IMR-90 (cell line): ENCODE data around the gene POFUT2. TPM values are rescaled to one million over a fixed set of nuclear protein-coding genes. Genes with fewer than 3 reads are reported as not detected.

Experiments
- ATAC-seq: fragments of 200-7000 bp; cut with Tn5 transposase; 2 replicates; pipeline ENCODE4 v1.9.1; 2020; ENCODE audit warnings: low read depth, mild to moderate bottlenecking, moderate library complexity
- BruUV-seq: library from RNA; stranded (reverse); fragments of 400-500 nt; replicated peaks from 2 replicates; lab custom pipeline; 2021; lab: Mats Ljungman, UMichigan
- CTCF ChIA-PET: fragments of 300-600 bp; formaldehyde crosslinking; extraction: SDS; loops from one replicate; lab custom pipeline; 2021; ENCODE audit warnings: antibody characterized with exemption; lab: Yijun Ruan, JAX
- POLR2A ChIA-PET: fragments of 300-600 bp; sonication (Branson Sonifier 250); formaldehyde crosslinking; loops from one replicate; lab custom pipeline; 2022; ENCODE audit warnings: antibody characterized with exemption; ENCODE audit not compliant: unreplicated experiment; lab: Charles Lee
- DNase-seq: peaks from one replicate; pipeline ENCODE4 v3.0.0; 2013
- H2AFZ ChIP-seq: replicated peaks from 2 replicates; pipeline ENCODE3; 2013; ENCODE audit warnings: low read length, mild to moderate bottlenecking; ENCODE audit not compliant: poor library complexity
- H2AK5ac ChIP-seq: 2 replicates; pipeline ENCODE4 v1.6.1; 2013; ENCODE audit warnings: low read depth, low read length, inconsistent platforms
- H2AK9ac ChIP-seq: replicated peaks from 2 replicates; pipeline ENCODE3; 2013; ENCODE audit warnings: mild to moderate bottlenecking, low read depth, low read length, moderate library complexity; ENCODE audit not compliant: poor library complexity
- H2BK120ac ChIP-seq: 2 replicates; pipeline ENCODE4 v1.6.1; 2013; ENCODE audit warnings: low read depth, low read length, inconsistent platforms
- H2BK15ac ChIP-seq: 3 replicates; pipeline ENCODE4 v1.6.1; 2013; ENCODE audit warnings: low read depth, low read length, inconsistent platforms
- H2BK20ac ChIP-seq: 2 replicates; pipeline ENCODE4 v1.6.1; 2013; ENCODE audit warnings: low read depth, mild to moderate bottlenecking, inconsistent platforms, low read length, moderate library complexity
- H2BK5ac ChIP-seq: 2 replicates; pipeline ENCODE4 v1.6.1; 2013; ENCODE audit warnings: mild to moderate bottlenecking, low read depth, low read length, inconsistent platforms; ENCODE audit not compliant: poor library complexity, severe bottlenecking
- H3K14ac ChIP-seq: replicated peaks from 2 replicates; pipeline ENCODE4 v1.6.1; 2013; ENCODE audit warnings: low read depth, low read length, inconsistent platforms
- H3K18ac ChIP-seq: 2 replicates; pipeline ENCODE4 v1.6.1; 2013; ENCODE audit warnings: low read depth, low read length, control low read depth
- H3K23ac ChIP-seq: 2 replicates; pipeline ENCODE4 v1.6.1; 2013; ENCODE audit warnings: low read depth, low read length, inconsistent platforms
- H3K27ac ChIP-seq: 2 replicates; pipeline ENCODE4 v1.5.1; 2013; ENCODE audit warnings: mild to moderate bottlenecking, control low read depth, low read length; ENCODE audit not compliant: insufficient read depth
- H3K27me3 ChIP-seq: 2 replicates; pipeline ENCODE4 v1.6.1; 2013; ENCODE audit warnings: low read length; ENCODE audit not compliant: control insufficient read depth, insufficient read depth
- H3K36me3 ChIP-seq: 2 replicates; pipeline ENCODE4 v1.6.1; 2013; ENCODE audit warnings: low read length, mixed read lengths; ENCODE audit not compliant: control insufficient read depth, insufficient read depth
- H3K4ac ChIP-seq: 2 replicates; pipeline ENCODE4 v1.6.1; 2013; ENCODE audit warnings: low read depth, low read length, inconsistent platforms
- H3K4me1 ChIP-seq: 2 replicates; pipeline ENCODE4 v1.6.1; 2013; ENCODE audit warnings: low read length, mixed read lengths; ENCODE audit not compliant: control insufficient read depth, insufficient read depth
- H3K4me2 ChIP-seq: 2 replicates; pipeline ENCODE4 v1.6.1; 2013; ENCODE audit warnings: low read depth, mild to moderate bottlenecking, control low read depth, low read length, moderate library complexity
- H3K4me3 ChIP-seq: 2 replicates; pipeline ENCODE4 v1.5.1; 2013; ENCODE audit warnings: low read depth, mild to moderate bottlenecking, control low read depth, low read length, moderate library complexity; ENCODE audit not compliant: insufficient read depth
- H3K56ac ChIP-seq: 2 replicates; pipeline ENCODE4 v1.6.1; 2013; ENCODE audit warnings: low read length, inconsistent platforms; ENCODE audit not compliant: insufficient read depth; ENCODE audit errors: extremely low read depth
- H3K79me1 ChIP-seq, 2 experiments: 2 replicates each; pipeline ENCODE4 v1.6.1; 2013; ENCODE audit warnings: low read length in 2 of 2, inconsistent platforms in 1 of 2, low read depth in 1 of 2
- H3K9ac ChIP-seq: 2 replicates; pipeline ENCODE4 v1.6.1; 2013; ENCODE audit warnings: low read depth, low read length, control low read depth
- H3K9me1 ChIP-seq: 2 replicates; pipeline ENCODE4 v1.6.1; 2013; ENCODE audit warnings: low read length, inconsistent platforms; ENCODE audit not compliant: insufficient read depth
- H3K9me3 ChIP-seq: 2 replicates; pipeline ENCODE4 v1.6.1; 2013; ENCODE audit warnings: low read length; ENCODE audit not compliant: control insufficient read depth, insufficient read depth
- H4K20me1 ChIP-seq: 2 replicates; pipeline ENCODE4 v1.6.1; 2013; ENCODE audit warnings: low read length, inconsistent platforms; ENCODE audit not compliant: insufficient read depth
- H4K5ac ChIP-seq: 2 replicates; pipeline ENCODE4 v1.6.1; 2013; ENCODE audit warnings: mild to moderate bottlenecking, low read depth, low read length, control low read depth
- H4K8ac ChIP-seq, 2 experiments: 2 replicates each; pipeline ENCODE4 v1.6.1; 2013; ENCODE audit warnings: low read depth in 2 of 2, low read length in 2 of 2, control low read depth in 1 of 2, inconsistent platforms in 1 of 2
- H4K91ac ChIP-seq: 2 replicates; pipeline ENCODE4 v1.6.1; 2013; ENCODE audit warnings: low read depth, low read length, inconsistent platforms; ENCODE audit not compliant: insufficient read depth
- BHLHE40 ChIP-seq: fragments of 150-350 bp; IDR thresholded peaks from 2 replicates; pipeline ENCODE4 v1.6.1; 2016; ENCODE audit warnings: mild to moderate bottlenecking, low read depth, low read length
- CEBPB ChIP-seq: IDR thresholded peaks from 2 replicates; pipeline ENCODE4 v1.6.1; 2012; ENCODE audit warnings: low read depth, low read length, improper control_type of control experiment
- CHD1 ChIP-seq: IDR thresholded peaks from 2 replicates; pipeline ENCODE4 v1.6.1; 2012; ENCODE audit warnings: low read depth, low read length, improper control_type of control experiment
- FOS ChIP-seq: fragments of 150-350 bp; IDR thresholded peaks from 2 replicates; pipeline ENCODE4 v1.6.1; 2016; ENCODE audit warnings: low read depth, low read length
- MAFK ChIP-seq: IDR thresholded peaks from 2 replicates; pipeline ENCODE4 v1.6.1; 2012; ENCODE audit warnings: low read depth, low read length, improper control_type of control experiment
- MAZ ChIP-seq: IDR thresholded peaks from 2 replicates; pipeline ENCODE4 v1.6.1; 2012; ENCODE audit warnings: low read depth, mild to moderate bottlenecking, low read length, improper control_type of control experiment, moderate library complexity, borderline replicate concordance
- MXI1 ChIP-seq: IDR thresholded peaks from 2 replicates; pipeline ENCODE4 v1.6.1; 2012; ENCODE audit warnings: low read depth, mild to moderate bottlenecking, low read length, moderate library complexity, borderline replicate concordance
- NFE2L2 ChIP-seq: fragments of 150-350 bp; IDR thresholded peaks from 2 replicates; pipeline ENCODE4 v1.6.1; 2016; ENCODE audit warnings: low read depth, mild to moderate bottlenecking, low read length
- POLR2A ChIP-seq: IDR thresholded peaks from 2 replicates; pipeline ENCODE4 v1.6.1; 2012; ENCODE audit warnings: mild to moderate bottlenecking, low read depth, low read length
- RAD21 ChIP-seq: IDR thresholded peaks from 2 replicates; pipeline ENCODE4 v1.6.1; 2012; ENCODE audit warnings: low read length, improper control_type of control experiment
- RCOR1 ChIP-seq: IDR thresholded peaks from 2 replicates; pipeline ENCODE4 v1.6.1; 2012; ENCODE audit warnings: mild to moderate bottlenecking, low read length, improper control_type of control experiment; ENCODE audit not compliant: insufficient replicate concordance
- RFX5 ChIP-seq: IDR thresholded peaks from 2 replicates; pipeline ENCODE4 v1.8.0; 2012; ENCODE audit warnings: low read depth, mild to moderate bottlenecking, low read length, moderate library complexity
- SMC3 ChIP-seq: fragments of 150-350 bp; IDR thresholded peaks from 2 replicates; pipeline ENCODE4 v1.6.1; 2016; ENCODE audit warnings: low read depth, mild to moderate bottlenecking, antibody characterized with exemption, low read length, moderate library complexity
- WGBS, 2 experiments: methylation state at CpG; one replicate each; pipeline versions ENCODE4 v1.1.5 to v1.1.7; 2013; ENCODE audit warnings: missing lambda C conversion rate in 2 of 2; ENCODE audit not compliant: insufficient read length in 1 of 2; ENCODE audit errors: extremely low coverage in 2 of 2; 5-methylcytosine and 5-hydroxymethylcytosine counted together
- dilution Hi-C: fragments of 300-500 bp; cut with HindIII; formaldehyde crosslinking; loops from one replicate; pipeline ENCODE4 v1.14.3; 2018; ENCODE audit warnings: low sequenced_read_pairs; ENCODE audit not compliant: unreplicated experiment
- in situ Hi-C: fragments of 300-500 bp; cut with MboI; formaldehyde crosslinking; loops from 3 replicates; pipeline ENCODE4 v1.14.3; 2019; ENCODE audit warnings: low sequenced_read_pairs, inconsistent platforms, mixed read lengths
- intact Hi-C: fragments of 100-400 bp; cut with micrococcal nuclease; formaldehyde crosslinking; loops from 2 replicates; pipeline ENCODE4 v1.10.0; 2022
- polyA plus RNA-seq, 3 experiments: library from polyadenylated mRNA; depleted of rRNA; stranded (reverse); fragments of >200 nt; gene quantifications; 2 replicates each; pipeline ENCODE4 v1.2.3, GENCODE V29; 2012; ENCODE audit warnings: low replicate concordance in 1 of 3
- total RNA-seq: library from RNA; depleted of rRNA; stranded (reverse); fragments of >200 nt; gene quantifications from 2 replicates; pipeline ENCODE4 v1.2.3, GENCODE V29; 2012
- TF ChIP-seq, protein P1 (sequence below): fragments of 150-350 bp; IDR thresholded peaks from 2 replicates; pipeline ENCODE4 v1.6.1; 2016; ENCODE audit warnings: low read depth, mild to moderate bottlenecking, low read length, moderate library complexity, borderline replicate concordance
- TF ChIP-seq, protein P2 (sequence below): fragments of 150-350 bp; IDR thresholded peaks from 2 replicates; pipeline ENCODE4 v1.6.1; 2017; ENCODE audit warnings: mild to moderate bottlenecking, antibody characterized with exemption, low read length, low read depth
- TF ChIP-seq, protein P3 (sequence below): conservative IDR thresholded peaks from 2 replicates; pipeline ENCODE4 v1.5.1; 2012; ENCODE audit warnings: mild to moderate bottlenecking, low read depth, low read length, improper control_type of control experiment

POFUT2 gene
- total and polyA plus RNA-seq, 2 of the 4 experiments (the other 2 are of a cell fraction): 18.8 to 59.3 TPM

DNA sequence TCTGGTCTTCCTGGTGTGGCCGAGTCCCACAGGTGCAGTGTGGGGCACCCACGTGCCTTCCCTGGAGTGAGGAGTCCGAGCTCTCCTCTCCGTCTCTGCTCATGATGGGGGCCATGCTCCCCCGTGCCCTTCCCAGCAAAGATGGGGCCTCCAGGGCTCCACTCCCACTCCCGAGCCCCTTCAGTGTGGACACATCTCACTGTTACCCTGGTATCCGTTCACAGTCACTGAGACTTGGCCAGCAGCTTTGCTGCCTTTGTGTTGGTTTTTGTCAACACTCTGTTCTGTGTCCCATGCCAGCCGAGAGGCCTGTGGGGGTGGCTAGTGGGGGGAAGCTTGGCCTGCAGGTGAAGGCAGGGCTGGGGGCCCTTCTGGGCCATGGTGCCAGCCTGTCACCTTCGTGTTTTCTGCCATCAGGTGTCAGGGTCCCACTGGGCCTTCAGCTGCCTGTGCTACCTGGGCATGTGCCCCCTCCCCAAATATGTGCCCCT, 46.9 kb upstream of the POFUT2 start:
- ChIA-PET CTCF (no interaction called here), POLR2A (no interaction called here)
- peak overlapping the region; percentile 44; the same call in 2 of the 3 replicates for H2BK15ac ChIP-seq
- no peak overlapping the region for H3K23ac ChIP-seq
- no peaks in the 10 kb centered on the region for H3K9me3 ChIP-seq
- 0 out of 4 replicates have a peak, but pooled peaks cover 0 to 2% of the 10 kb centered on the region in 2 experiments for H3K79me1 ChIP-seq
- H3K9ac ChIP-seq: no peak overlapping the region
- peaks cover 7% of the 10 kb centered on the region; the same call in 1 of the 2 replicates for H3K9me1 ChIP-seq
- H4K5ac ChIP-seq: peak overlapping the region; percentile 5; the same call in 1 of the 2 replicates
- peak overlapping the region; percentile 93; the same call in 1 of the 2 replicates for H2AK5ac ChIP-seq
- intact Hi-C loops: no loop called here
- H2BK20ac ChIP-seq: peak overlapping the region; percentile 83
- no peak for DNase-seq
- BruUV-seq: no TSS peak
- H3K4ac ChIP-seq: peak overlapping the region; percentile 62
- no peaks in the 10 kb centered on the region for H3K36me3 ChIP-seq
- H3K27me3 ChIP-seq: no peaks in the 10 kb centered on the region
- H4K91ac ChIP-seq: peak overlapping the region; percentile 61
- no peak overlapping the region for H3K4me2 ChIP-seq
- peak overlapping the region; percentile 37; the same call in 1 of the 2 replicates for H3K14ac ChIP-seq
- H3K27ac ChIP-seq: no peak overlapping the region
- in situ Hi-C loops: no loop called here
- H3K56ac ChIP-seq: no peak overlapping the region
- no peak for TF ChIP-seq FOS
- TF ChIP-seq MAZ: no peak
- no peak for TF ChIP-seq BHLHE40
- TF ChIP-seq, protein P1, sequence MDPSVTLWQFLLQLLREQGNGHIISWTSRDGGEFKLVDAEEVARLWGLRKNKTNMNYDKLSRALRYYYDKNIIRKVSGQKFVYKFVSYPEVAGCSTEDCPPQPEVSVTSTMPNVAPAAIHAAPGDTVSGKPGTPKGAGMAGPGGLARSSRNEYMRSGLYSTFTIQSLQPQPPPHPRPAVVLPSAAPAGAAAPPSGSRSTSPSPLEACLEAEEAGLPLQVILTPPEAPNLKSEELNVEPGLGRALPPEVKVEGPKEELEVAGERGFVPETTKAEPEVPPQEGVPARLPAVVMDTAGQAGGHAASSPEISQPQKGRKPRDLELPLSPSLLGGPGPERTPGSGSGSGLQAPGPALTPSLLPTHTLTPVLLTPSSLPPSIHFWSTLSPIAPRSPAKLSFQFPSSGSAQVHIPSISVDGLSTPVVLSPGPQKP: no peak
- TF ChIP-seq, protein P2, sequence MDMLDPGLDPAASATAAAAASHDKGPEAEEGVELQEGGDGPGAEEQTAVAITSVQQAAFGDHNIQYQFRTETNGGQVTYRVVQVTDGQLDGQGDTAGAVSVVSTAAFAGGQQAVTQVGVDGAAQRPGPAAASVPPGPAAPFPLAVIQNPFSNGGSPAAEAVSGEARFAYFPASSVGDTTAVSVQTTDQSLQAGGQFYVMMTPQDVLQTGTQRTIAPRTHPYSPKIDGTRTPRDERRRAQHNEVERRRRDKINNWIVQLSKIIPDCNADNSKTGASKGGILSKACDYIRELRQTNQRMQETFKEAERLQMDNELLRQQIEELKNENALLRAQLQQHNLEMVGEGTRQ: no peak
- TF ChIP-seq RFX5: no peak
- TF ChIP-seq MXI1: no peak
- TF ChIP-seq POLR2A: no peak
- TF ChIP-seq MAFK: no peak
- TF ChIP-seq NFE2L2: no peak
- no peak for TF ChIP-seq CHD1
- TF ChIP-seq CEBPB: no peak
- TF ChIP-seq SMC3: no peak
- no peak for TF ChIP-seq RCOR1
- TF ChIP-seq, protein P3, sequence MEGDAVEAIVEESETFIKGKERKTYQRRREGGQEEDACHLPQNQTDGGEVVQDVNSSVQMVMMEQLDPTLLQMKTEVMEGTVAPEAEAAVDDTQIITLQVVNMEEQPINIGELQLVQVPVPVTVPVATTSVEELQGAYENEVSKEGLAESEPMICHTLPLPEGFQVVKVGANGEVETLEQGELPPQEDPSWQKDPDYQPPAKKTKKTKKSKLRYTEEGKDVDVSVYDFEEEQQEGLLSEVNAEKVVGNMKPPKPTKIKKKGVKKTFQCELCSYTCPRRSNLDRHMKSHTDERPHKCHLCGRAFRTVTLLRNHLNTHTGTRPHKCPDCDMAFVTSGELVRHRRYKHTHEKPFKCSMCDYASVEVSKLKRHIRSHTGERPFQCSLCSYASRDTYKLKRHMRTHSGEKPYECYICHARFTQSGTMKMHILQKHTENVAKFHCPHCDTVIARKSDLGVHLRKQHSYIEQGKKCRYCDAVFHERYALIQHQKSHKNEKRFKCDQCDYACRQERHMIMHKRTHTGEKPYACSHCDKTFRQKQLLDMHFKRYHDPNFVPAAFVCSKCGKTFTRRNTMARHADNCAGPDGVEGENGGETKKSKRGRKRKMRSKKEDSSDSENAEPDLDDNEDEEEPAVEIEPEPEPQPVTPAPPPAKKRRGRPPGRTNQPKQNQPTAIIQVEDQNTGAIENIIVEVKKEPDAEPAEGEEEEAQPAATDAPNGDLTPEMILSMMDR: no peak
- no peak for TF ChIP-seq RAD21
- peaks cover 30% of the 10 kb centered on the region for H3K4me1 ChIP-seq
- H3K4me3 ChIP-seq: no peak overlapping the region
- 0 out of 4 replicates have a peak overlapping the region, but pooled peaks of 1 of the 2 experiments have one; percentile 34 for H4K8ac ChIP-seq
- no peak for ATAC-seq
- WGBS, 2 experiments: 91% methylated on average over 6 of the region's 9 CpGs; no CpG with 5 or more reads in 1 of the 2 experiments
- no peak overlapping the region for H3K18ac ChIP-seq
- peak overlapping the region; percentile 35 for H2AFZ ChIP-seq
- H2AK9ac ChIP-seq: peak overlapping the region; percentile 69
- H2BK120ac ChIP-seq: peak overlapping the region; percentile 88
- H4K20me1 ChIP-seq: no peaks in the 10 kb centered on the region
- dilution Hi-C loops: no loop called here
- no peak overlapping the region for H2BK5ac ChIP-seq
